ENCODE data around the gene PTH1R. TPM values are rescaled to one million over a fixed set of nuclear protein-coding genes. Genes with fewer than 3 reads are reported as not detected.

PTH1R gene
- total RNA-seq, 1 experiment from 2014 or later: 0.32 TPM

DNA sequence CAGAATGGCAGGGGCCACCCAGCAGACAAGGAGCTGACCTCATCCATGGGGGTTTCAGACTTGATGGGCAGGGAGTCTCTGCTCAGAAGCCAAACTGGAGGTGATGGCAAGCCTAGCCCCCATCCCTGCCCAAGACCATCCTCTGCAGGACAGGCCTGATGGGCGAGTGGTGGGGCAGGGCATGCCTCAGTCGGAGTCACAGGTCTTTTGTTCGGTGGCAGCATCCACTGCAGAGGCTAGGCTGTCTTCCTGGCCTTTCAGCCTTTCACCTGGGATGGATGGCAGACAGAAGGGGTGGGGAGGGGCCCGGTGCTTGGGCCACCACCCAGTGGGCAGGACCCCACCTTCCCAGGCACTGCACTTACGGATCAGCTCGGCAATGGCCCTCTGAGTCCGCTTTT lies 44.4 kb downstream of the PTH1R start:
- no TSS peak for BruUV-seq (replicated peaks)
- ChIA-PET CTCF (interaction anchor here (1.2 kb wide), 1 partner anchor 9 kb away, joined by 3 read pairs; no protein-coding TSS in a partner anchor), RAD21 (ENCODE audit: low non-redundant PET in 1 of 2, low total read pairs in 2 of 2, uncharacterized antibody in 2 of 2, unreplicated experiment in 2 of 2) (no interaction called here), POLR2A (no interaction called here)
- Histone ChIP-seq H3K27ac (ENCODE audit: low read depth, low read length) (no peak overlapping the region), H3K9me3 (ENCODE audit: control insufficient read depth in 1 of 2, insufficient read depth in 1 of 2, low read depth in 1 of 2, low read length in 2 of 2) (no peaks in the 10 kb centered on the region), H3K27me3 (ENCODE audit: insufficient read depth, low read length) (no peaks in the 10 kb centered on the region), H3K9me2 (ENCODE audit: insufficient read depth) (no peaks in the 10 kb centered on the region), H3K79me2 (ENCODE audit: insufficient read depth, low read length) (peaks cover 18% of the 10 kb centered on the region; the same call in 1 of the 2 replicates), H3K4me2 (ENCODE audit: low read length) (no peak overlapping the region), H3K4me3 (replicated peaks in 1 of 2; ENCODE audit: low read depth in 1 of 2, low read length in 2 of 2) (no peak overlapping the region), H3K4me1 (ENCODE audit: control insufficient read depth in 1 of 2, insufficient read depth in 2 of 2, low read length in 2 of 2) (no peaks in the 10 kb centered on the region), H3K9ac (ENCODE audit: low read length) (no peak overlapping the region), H3K36me3 (ENCODE audit: control insufficient read depth in 1 of 2, insufficient read depth in 2 of 2, low read length in 2 of 2) (peaks cover 34 to 66% of the 10 kb centered on the region in 2 experiments), H4K20me1 (ENCODE audit: insufficient read depth) (no peaks in the 10 kb centered on the region), H2AFZ (ENCODE audit: low read depth, low read length, poor library complexity, severe bottlenecking) (no peak overlapping the region)
- ATAC-seq (no peak), DNase-seq (ENCODE audit: low read depth, low spot score) (no peak)
- TF ChIP-seq EZH2phosphoT487 (IDR thresholded peaks at IDR 0.05; ENCODE audit: borderline replicate concordance) (no peak), EZH2 (IDR thresholded peaks at IDR 0.05) (no peak), ZFX (IDR thresholded peaks at IDR 0.05) (no peak), ZNF274 (IDR thresholded peaks at IDR 0.05; ENCODE audit: low read depth, low read length) (no peak), FOSL1 (IDR thresholded peaks at IDR 0.05; ENCODE audit: low read depth) (no peak), RAD21 (IDR thresholded peaks at IDR 0.05; ENCODE audit: low read depth) (no peak), EGR1 (IDR thresholded peaks at IDR 0.05; ENCODE audit: low read depth) (no peak), POLR2AphosphoS5 (IDR thresholded peaks at IDR 0.05; ENCODE audit: low read depth, low read length) (no peak), TCF7L2 (IDR thresholded peaks at IDR 0.05; ENCODE audit: borderline replicate concordance, extremely low read depth, insufficient read depth, insufficient read length) (no peak), CBX3 (IDR thresholded peaks at IDR 0.05; ENCODE audit: low read depth) (no peak), SP1 (IDR thresholded peaks at IDR 0.05; ENCODE audit: low read depth) (no peak), YY1 (IDR thresholded peaks at IDR 0.05; ENCODE audit: extremely low read depth, insufficient replicate concordance, low read depth, low read length) (no peak), CEBPB (IDR thresholded peaks at IDR 0.05; ENCODE audit: low read depth) (no peak)
- TF ChIP-seq, protein P1, sequence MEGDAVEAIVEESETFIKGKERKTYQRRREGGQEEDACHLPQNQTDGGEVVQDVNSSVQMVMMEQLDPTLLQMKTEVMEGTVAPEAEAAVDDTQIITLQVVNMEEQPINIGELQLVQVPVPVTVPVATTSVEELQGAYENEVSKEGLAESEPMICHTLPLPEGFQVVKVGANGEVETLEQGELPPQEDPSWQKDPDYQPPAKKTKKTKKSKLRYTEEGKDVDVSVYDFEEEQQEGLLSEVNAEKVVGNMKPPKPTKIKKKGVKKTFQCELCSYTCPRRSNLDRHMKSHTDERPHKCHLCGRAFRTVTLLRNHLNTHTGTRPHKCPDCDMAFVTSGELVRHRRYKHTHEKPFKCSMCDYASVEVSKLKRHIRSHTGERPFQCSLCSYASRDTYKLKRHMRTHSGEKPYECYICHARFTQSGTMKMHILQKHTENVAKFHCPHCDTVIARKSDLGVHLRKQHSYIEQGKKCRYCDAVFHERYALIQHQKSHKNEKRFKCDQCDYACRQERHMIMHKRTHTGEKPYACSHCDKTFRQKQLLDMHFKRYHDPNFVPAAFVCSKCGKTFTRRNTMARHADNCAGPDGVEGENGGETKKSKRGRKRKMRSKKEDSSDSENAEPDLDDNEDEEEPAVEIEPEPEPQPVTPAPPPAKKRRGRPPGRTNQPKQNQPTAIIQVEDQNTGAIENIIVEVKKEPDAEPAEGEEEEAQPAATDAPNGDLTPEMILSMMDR (IDR thresholded peaks at IDR 0.05 in 2 of 3, conservative IDR thresholded peaks at IDR 0.05 in 1 of 3; ENCODE audit: borderline replicate concordance in 1 of 3, insufficient read depth in 1 of 3, low read depth in 2 of 3, low read length in 2 of 3): no peak
- TF ChIP-seq, protein P2, sequence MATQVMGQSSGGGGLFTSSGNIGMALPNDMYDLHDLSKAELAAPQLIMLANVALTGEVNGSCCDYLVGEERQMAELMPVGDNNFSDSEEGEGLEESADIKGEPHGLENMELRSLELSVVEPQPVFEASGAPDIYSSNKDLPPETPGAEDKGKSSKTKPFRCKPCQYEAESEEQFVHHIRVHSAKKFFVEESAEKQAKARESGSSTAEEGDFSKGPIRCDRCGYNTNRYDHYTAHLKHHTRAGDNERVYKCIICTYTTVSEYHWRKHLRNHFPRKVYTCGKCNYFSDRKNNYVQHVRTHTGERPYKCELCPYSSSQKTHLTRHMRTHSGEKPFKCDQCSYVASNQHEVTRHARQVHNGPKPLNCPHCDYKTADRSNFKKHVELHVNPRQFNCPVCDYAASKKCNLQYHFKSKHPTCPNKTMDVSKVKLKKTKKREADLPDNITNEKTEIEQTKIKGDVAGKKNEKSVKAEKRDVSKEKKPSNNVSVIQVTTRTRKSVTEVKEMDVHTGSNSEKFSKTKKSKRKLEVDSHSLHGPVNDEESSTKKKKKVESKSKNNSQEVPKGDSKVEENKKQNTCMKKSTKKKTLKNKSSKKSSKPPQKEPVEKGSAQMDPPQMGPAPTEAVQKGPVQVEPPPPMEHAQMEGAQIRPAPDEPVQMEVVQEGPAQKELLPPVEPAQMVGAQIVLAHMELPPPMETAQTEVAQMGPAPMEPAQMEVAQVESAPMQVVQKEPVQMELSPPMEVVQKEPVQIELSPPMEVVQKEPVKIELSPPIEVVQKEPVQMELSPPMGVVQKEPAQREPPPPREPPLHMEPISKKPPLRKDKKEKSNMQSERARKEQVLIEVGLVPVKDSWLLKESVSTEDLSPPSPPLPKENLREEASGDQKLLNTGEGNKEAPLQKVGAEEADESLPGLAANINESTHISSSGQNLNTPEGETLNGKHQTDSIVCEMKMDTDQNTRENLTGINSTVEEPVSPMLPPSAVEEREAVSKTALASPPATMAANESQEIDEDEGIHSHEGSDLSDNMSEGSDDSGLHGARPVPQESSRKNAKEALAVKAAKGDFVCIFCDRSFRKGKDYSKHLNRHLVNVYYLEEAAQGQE (IDR thresholded peaks at IDR 0.05; ENCODE audit: low read depth): no peak
- TF ChIP-seq, protein P3, sequence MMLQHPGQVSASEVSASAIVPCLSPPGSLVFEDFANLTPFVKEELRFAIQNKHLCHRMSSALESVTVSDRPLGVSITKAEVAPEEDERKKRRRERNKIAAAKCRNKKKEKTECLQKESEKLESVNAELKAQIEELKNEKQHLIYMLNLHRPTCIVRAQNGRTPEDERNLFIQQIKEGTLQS (IDR thresholded peaks at IDR 0.05): no peak
- TF ChIP-seq, protein P4, sequence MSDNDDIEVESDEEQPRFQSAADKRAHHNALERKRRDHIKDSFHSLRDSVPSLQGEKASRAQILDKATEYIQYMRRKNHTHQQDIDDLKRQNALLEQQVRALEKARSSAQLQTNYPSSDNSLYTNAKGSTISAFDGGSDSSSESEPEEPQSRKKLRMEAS (IDR thresholded peaks at IDR 0.05): no peak
- intact Hi-C loops (cut with micrococcal nuclease): loop anchor here (5.0 kb wide), 1 partner anchor 400 kb away; no protein-coding TSS in a partner anchor

Measured in HCT116 (cell line).